ENCODE measurements around the gene SH2D6. TPM values are rescaled to one million over a fixed set of nuclear protein-coding genes. Genes with fewer than 3 reads are reported as not detected.
A peak's percentile ranks its signal among the peaks of the same experiment; 100 is the strongest.
"Not testable (repeated sequence)": the region's sequence is repeated elsewhere in the genome, so short reads cannot be mapped to it uniquely, and the experiment has no call there.

Gene SH2D6
- total RNA-seq: 1 to 10 TPM in 1 of 2 experiments, under 1 TPM in 1; 0.94 to 1.4 TPM

DNA sequence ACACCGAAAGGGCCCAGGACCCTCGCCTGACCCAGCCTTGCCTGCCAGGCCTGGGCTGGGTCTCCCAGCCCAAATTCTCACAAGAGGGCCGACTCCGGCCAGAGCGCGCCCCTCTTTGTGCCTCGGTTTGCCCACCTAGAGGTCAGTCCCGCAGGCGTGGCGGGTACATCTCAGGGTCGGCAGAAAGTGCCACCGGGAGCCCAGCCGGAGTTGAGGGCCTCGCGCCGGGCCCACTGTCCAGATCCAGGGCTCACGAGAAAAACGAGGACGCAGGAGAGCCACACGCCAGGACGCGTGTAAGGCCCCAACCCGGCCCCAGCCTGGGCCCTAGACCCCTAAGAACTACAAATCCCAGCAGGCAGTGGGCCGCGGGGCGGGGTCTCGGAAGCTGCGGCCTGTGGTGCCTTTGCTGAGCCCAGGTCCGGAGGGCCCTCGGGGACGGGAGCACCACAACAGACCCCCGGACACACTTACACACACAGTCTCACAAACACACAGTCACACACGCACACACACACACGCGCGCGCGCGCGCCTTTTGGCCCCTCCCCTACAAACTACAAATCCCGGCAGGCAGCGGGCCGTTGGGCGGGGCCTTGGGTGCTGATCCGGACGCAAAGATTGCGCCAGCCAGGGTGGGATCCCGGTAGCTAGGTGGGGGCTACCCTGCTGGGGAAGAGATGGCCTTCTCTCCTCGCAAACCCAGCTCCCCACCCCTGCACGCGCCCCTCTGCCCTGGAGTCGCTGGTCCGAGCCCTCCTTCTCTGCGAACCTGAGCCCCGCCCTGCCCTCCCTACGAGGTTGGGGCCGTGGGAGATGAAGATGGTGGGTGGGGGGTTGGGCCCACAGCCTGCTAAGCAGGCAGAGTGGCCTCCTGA lies at the start of gene SH2D6:
SH2D6 (plus strand) TSS at position 583 of the 877 bp plus-strand sequence. CDS start 10,752 bp downstream, outside the sequence.
- H3K27ac Mint-ChIP-seq: peak within 1 kb of the TSS; percentile 100
- peak; percentile 82 for ATAC-seq (ENCODE audit: low read depth)
- peaks cover 3% of the 10 kb centered on the region for H3K27me3 Mint-ChIP-seq
- H3K36me3 Mint-ChIP-seq: no peaks in the 10 kb centered on the region
- peak; percentile 90 for DNase-seq
- peaks cover 36% of the 10 kb centered on the region for H3K4me1 Mint-ChIP-seq
- H3K9me3 Mint-ChIP-seq: no peaks in the 10 kb centered on the region
- peak within 1 kb of the TSS; percentile 99 for H3K4me3 Mint-ChIP-seq
- POLR2A ChIA-PET: interaction anchor here (0.5 to 6.7 kb wide), 20 partner anchors 10 to 400 kb away, joined by 3 to 113 read pairs (median 6); partner anchors contain the start of genes CAPG, ELMOD3, GGCX and MAT2A

GRCh38 chr2:85368921-85369320 lies 49.6 kb upstream of the SH2D6 start:
- Mint-ChIP-seq H3K27me3 (no peaks in the 10 kb centered on the region), H3K4me3 (no peak overlapping the region), H3K9me3 (no peaks in the 10 kb centered on the region), H3K27ac (no peak overlapping the region), H3K36me3 (peaks cover 11% of the 10 kb centered on the region), H3K4me1 (no peaks in the 10 kb centered on the region)
- no peak for DNase-seq
- no peak for ATAC-seq (ENCODE audit: low read depth)
- POLR2A ChIA-PET: interaction anchor here (1.5 kb wide), 1 partner anchor 14 kb away, joined by 4 read pairs; the partner anchor contains the start of gene ELMOD3

- no peak for DNase-seq
- H3K9me3 Mint-ChIP-seq: no peaks in the 10 kb centered on the region
- H3K4me3 Mint-ChIP-seq: no peak overlapping the region
- no peaks in the 10 kb centered on the region for H3K27me3 Mint-ChIP-seq
- POLR2A ChIA-PET: interaction anchor here (1.5 kb wide), 1 partner anchor 15 kb away, joined by 4 read pairs; the partner anchor contains the start of gene ELMOD3
- H3K27ac Mint-ChIP-seq: no peak overlapping the region
- peaks cover 12% of the 10 kb centered on the region for H3K36me3 Mint-ChIP-seq
- no peak for ATAC-seq (ENCODE audit: low read depth)
- H3K4me1 Mint-ChIP-seq: no peaks in the 10 kb centered on the region
These were observed 49.0 kb upstream of the SH2D6 start for GRCh38 chr2:85369500-85369899.

GRCh38 chr2:85371045-85371444 lies 47.5 kb upstream of the SH2D6 start:
- Mint-ChIP-seq H3K9me3 (no peaks in the 10 kb centered on the region), H3K27me3 (no peaks in the 10 kb centered on the region), H3K27ac (no peak overlapping the region), H3K4me1 (no peaks in the 10 kb centered on the region), H3K36me3 (peaks cover 20% of the 10 kb centered on the region), H3K4me3 (no peak overlapping the region)
- POLR2A ChIA-PET: interaction anchor here (0.7 to 1.1 kb wide), 2 partner anchors 16 to 372 kb away, joined by 3 read pairs; partner anchors contain the start of genes ELMOD3 and RETSAT
- DNase-seq (no peak), ATAC-seq (ENCODE audit: low read depth) (no peak)

DNA sequence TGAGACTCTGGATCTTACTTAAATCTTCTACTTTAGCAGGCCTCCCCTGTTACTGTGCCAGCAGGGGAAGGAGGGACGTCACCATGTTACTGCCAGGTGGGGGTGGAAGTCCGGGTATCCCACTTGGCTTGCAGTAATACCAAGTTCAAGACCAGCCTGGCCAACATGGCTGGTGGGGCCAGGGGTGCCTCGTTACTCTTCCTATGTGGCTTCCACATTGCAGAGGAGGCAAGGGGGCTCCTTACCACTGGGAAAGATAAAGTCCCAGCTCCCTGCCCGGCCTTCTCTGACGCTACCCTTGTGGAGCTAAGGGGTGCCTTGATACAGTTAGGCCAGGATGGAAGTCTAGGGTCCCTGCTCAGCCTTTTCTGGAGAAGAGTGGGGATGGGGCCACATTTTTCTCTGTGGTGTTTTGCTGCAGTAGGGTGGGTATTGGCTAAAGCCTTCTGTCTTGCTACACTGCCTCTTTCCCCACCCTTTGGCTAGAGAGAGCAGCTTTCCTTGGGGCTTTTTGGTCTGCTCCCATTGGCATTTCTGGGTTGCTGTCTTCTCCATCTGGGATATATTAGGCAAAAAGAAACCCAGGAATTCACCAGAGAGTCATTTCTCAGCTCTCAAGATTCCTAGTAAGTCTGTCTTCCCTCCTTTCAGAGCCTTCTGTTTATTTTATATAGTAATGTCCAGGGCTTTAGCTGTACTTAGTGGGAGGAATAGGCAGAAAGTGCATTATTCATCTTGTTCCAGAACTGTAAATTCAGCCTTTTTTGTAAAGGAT lies 42.0 kb upstream of the SH2D6 start:
- H3K9me3 Mint-ChIP-seq: peaks cover 9% of the 10 kb centered on the region
- no peak overlapping the region for H3K4me3 Mint-ChIP-seq
- peaks cover 48% of the 10 kb centered on the region for H3K36me3 Mint-ChIP-seq
- no peak for ATAC-seq (ENCODE audit: low read depth)
- DNase-seq: no peak
- POLR2A ChIA-PET: no interaction called here
- H3K4me1 Mint-ChIP-seq: no peaks in the 10 kb centered on the region
- no peaks in the 10 kb centered on the region for H3K27me3 Mint-ChIP-seq
- no peak overlapping the region for H3K27ac Mint-ChIP-seq

GRCh38 chr2:85377083-85377482 lies 41.4 kb upstream of the SH2D6 start:
- POLR2A ChIA-PET: no interaction called here
- no peak overlapping the region for H3K4me3 Mint-ChIP-seq
- H3K27me3 Mint-ChIP-seq: no peaks in the 10 kb centered on the region
- H3K9me3 Mint-ChIP-seq: peaks cover 9% of the 10 kb centered on the region
- peaks cover 51% of the 10 kb centered on the region for H3K36me3 Mint-ChIP-seq
- ATAC-seq (ENCODE audit: low read depth): no peak
- no peak for DNase-seq
- no peak overlapping the region for H3K27ac Mint-ChIP-seq
- H3K4me1 Mint-ChIP-seq: no peaks in the 10 kb centered on the region

GRCh38 chr2:85378257-85378656 lies 40.3 kb upstream of the SH2D6 start:
- H3K36me3 Mint-ChIP-seq: peaks cover 53% of the 10 kb centered on the region
- DNase-seq (no peak), ATAC-seq (ENCODE audit: low read depth) (no peak)
- H3K27ac Mint-ChIP-seq: no peak overlapping the region
- POLR2A ChIA-PET: no interaction called here
- no peaks in the 10 kb centered on the region for H3K4me1 Mint-ChIP-seq
- H3K27me3 Mint-ChIP-seq: no peaks in the 10 kb centered on the region
- H3K9me3 Mint-ChIP-seq: peaks cover 9% of the 10 kb centered on the region
- H3K4me3 Mint-ChIP-seq: no peak overlapping the region

DNA sequence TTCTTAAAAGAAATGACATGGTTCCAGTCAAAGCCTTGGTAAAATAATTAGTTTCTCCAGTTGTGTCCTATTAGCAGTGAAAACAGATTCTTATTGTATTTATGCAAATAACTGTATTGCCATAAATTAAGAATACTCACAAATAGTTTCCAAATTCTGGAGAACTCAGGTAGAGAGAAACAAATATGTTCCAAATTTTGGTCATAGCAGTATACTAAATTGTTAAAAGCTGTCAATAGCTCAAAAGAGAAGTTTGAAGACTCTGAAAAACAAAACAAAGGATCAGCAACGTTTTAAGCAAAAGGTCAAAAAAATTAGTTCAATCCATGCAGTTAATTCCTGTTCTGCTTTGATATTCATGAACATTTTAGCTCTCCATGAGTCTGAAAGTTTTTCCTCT lies 38.5 kb upstream of the SH2D6 start:
- H3K36me3 Mint-ChIP-seq: peaks cover 46% of the 10 kb centered on the region
- ATAC-seq (ENCODE audit: low read depth): no peak
- peaks cover 2% of the 10 kb centered on the region for H3K4me1 Mint-ChIP-seq
- no peaks in the 10 kb centered on the region for H3K27me3 Mint-ChIP-seq
- no peak for DNase-seq
- POLR2A ChIA-PET: no interaction called here
- H3K4me3 Mint-ChIP-seq: no peak overlapping the region
- H3K27ac Mint-ChIP-seq: no peak overlapping the region
- H3K9me3 Mint-ChIP-seq: peaks cover 9% of the 10 kb centered on the region

DNA sequence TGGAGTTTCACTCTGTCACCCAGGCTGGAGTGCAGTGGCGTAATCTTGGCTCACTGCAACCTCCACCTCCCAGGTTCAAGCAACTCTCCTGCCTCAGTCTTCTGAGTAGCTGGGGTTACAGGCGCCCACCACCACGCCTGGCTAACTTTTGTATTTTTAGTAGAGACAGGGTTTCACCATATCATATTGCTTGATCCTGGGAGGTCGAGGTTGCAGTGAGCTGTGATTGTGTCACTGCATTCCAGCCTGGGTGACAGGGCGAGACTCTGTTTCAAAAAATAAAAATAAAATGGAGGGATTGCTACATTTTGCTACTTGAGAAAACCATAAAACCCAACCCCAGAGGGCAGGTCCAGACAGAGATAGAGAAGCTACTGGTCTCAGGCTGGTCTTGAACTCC lies 35.4 kb upstream of the SH2D6 start:
- not testable (repeated sequence) for H3K9me3 Mint-ChIP-seq; DNase-seq; ATAC-seq (ENCODE audit: low read depth); H3K4me3 Mint-ChIP-seq; H3K27ac Mint-ChIP-seq; H3K27me3 Mint-ChIP-seq; H3K4me1 Mint-ChIP-seq
- H3K36me3 Mint-ChIP-seq: peaks cover 44% of the 10 kb centered on the region
- POLR2A ChIA-PET: interaction anchor here (0.6 kb wide), 1 partner anchor 12 kb away, joined by 3 read pairs; no protein-coding TSS in a partner anchor

DNA sequence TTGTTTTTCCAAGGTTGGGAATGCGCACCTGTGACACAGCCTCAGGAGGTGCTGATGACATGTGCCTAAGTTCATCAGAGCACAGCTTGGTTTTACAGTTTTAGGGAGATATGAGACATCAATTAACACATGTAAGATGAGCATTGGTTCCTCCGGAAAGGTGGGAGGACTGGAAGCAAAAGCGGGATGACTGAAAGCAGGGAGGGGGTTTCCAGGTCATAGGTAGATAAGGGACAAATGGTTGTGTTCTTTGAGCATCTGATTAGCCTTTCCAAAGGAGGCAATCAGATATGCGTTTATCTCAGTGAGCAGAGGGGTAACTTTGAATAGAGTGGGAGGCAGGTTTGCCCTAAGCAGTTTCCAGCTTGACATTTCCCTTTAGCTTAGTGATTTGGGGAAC lies 34.7 kb upstream of the SH2D6 start:
- Mint-ChIP-seq H3K27ac (no peak overlapping the region), H3K36me3 (peaks cover 39% of the 10 kb centered on the region), H3K9me3 (peaks cover 3% of the 10 kb centered on the region), H3K27me3 (no peaks in the 10 kb centered on the region), H3K4me1 (peaks cover 4% of the 10 kb centered on the region), H3K4me3 (no peak overlapping the region)
- ATAC-seq (ENCODE audit: low read depth) (no peak), DNase-seq (no peak)
- POLR2A ChIA-PET: no interaction called here

DNA sequence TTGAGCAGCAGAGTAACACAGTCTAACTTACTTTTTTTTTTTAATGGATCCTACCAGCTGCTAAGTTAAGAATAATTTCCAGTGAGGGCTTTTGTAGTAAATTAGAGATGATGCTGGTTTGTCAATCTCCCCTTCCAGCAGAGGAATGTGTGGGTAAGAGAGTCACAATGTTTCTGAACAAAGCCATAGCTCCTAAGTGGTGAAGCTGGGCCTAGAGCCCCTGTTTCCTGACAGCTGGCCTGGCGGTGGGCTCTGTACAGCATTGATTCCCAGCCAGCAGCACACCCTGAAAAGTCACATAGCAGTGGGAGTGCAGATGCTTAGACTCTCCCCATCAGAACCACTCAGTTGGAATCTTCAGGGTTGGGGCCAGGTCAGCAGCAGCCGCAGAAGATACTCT lies 32.8 kb upstream of the SH2D6 start:
- Mint-ChIP-seq H3K27me3 (no peaks in the 10 kb centered on the region), H3K36me3 (peaks cover 26% of the 10 kb centered on the region), H3K4me3 (no peak overlapping the region), H3K27ac (no peak overlapping the region), H3K9me3 (no peaks in the 10 kb centered on the region), H3K4me1 (peaks cover 4% of the 10 kb centered on the region)
- DNase-seq: no peak
- ATAC-seq (ENCODE audit: low read depth): no peak
- POLR2A ChIA-PET: interaction anchor here (1.5 kb wide), 1 partner anchor 19 kb away, joined by 6 read pairs; no protein-coding TSS in a partner anchor

- H3K4me3 Mint-ChIP-seq: no peak overlapping the region
- no peak overlapping the region for H3K27ac Mint-ChIP-seq
- peaks cover 10% of the 10 kb centered on the region for H3K4me1 Mint-ChIP-seq
- DNase-seq: no peak
- H3K27me3 Mint-ChIP-seq: no peaks in the 10 kb centered on the region
- H3K9me3 Mint-ChIP-seq: no peaks in the 10 kb centered on the region
- POLR2A ChIA-PET: no interaction called here
- peaks cover 18% of the 10 kb centered on the region for H3K36me3 Mint-ChIP-seq
- no peak for ATAC-seq (ENCODE audit: low read depth)
These were observed 30.8 kb upstream of the SH2D6 start for GRCh38 chr2:85387754-85388153.

DNA sequence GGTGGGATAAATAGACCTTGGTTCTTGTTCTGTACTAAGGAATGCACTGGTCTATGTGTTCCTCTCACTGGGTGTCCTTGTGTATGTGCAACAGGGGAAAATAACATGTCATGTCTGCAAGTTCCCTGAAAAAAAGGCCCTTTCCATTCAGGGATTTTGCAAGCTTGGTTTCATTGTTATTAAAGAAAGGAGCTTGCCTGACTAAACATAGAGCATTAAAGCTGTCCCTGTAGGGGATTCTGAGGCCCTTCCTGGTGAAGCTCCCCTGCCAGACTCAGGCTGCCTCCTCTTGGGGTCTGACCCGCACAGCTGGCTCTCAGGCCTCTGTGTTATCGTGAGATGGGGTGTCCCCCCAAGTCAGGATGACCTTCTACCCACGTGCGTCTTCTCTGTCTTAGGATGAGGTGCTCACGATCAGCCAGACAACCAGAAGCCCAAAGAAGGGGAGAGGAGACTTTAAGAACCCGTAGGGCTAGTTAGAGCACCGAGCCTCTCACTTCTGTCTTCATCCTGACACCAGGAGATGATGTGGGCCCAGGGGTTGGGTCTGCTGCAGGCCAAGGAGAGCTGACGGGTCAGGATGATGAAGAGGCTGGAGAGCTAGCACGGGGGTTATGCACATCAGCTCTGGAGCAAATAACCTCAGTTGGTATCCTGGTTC lies 29.5 kb upstream of the SH2D6 start:
- Mint-ChIP-seq H3K36me3 (peaks cover 20% of the 10 kb centered on the region), H3K4me3 (no peak overlapping the region), H3K9me3 (no peaks in the 10 kb centered on the region), H3K27ac (no peak overlapping the region), H3K4me1 (peaks cover 12% of the 10 kb centered on the region), H3K27me3 (no peaks in the 10 kb centered on the region)
- ATAC-seq (ENCODE audit: low read depth): no peak
- DNase-seq: no peak
- POLR2A ChIA-PET: interaction anchor here (0.6 to 1.6 kb wide), 2 partner anchors 23 to 35 kb away, joined by 3 to 4 read pairs; partner anchors contain the start of genes ELMOD3 and RETSAT
